ENCODE results near the gene HSD17B1. TPM values are rescaled to one million over a fixed set of nuclear protein-coding genes. Genes with fewer than 3 reads are reported as not detected.

HSD17B1 gene
- total and polyA plus RNA-seq, 7 experiments from 2014 or later: 0.39 to 2.2 (median 1.4) TPM

DNA sequence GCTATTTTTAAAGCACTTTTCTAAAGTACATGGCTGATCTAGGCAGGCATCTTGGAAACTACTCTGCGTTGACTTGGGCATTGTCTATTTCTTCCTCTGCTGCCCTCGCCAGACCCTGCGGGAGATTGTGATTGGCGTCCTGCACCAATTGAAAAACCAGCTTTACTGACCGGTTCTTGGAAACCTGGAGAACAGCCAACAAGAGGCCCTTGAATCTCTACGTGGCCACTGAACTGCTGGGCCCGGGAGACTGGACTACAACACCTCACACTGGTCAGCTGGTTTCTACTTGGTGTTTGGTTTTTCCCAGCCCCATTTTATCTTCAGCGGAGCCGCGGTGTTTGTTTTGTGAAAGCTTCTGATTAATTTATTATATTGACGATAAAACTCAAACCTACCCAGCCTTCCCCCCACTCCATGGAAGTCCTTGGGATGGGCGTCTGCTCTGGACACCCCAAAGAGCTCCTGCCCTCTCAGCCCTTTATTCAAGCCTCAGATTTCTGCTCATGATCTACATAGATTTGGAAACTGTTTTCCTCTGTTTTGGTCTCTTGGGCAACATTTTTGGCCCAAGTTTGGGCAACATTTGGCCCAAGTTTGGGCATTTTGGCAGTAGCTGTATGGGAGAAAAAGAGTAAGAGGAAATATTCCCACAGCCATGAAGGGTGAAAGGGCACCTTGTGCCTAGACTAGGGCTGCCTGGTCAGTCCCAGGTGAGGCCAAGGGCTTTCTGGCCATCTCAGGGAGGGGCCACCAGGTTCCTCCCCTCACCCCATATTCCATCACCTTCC, 18.9 kb downstream of the HSD17B1 start:
- ATAC-seq (no peak), DNase-seq (no peak)
- intact Hi-C loops (cut with micrococcal nuclease): no loop called here
- no peaks in the 10 kb centered on the region for H3K9me3 ChIP-seq (ENCODE audit: control insufficient read depth in 2 of 3, low read length in 3 of 3)
- H3K4me1 ChIP-seq (ENCODE audit: control insufficient read depth in 2 of 2, insufficient read depth in 2 of 2, low read length in 2 of 2): peaks cover 7 to 10% of the 10 kb centered on the region in 2 donors
- Mint-ChIP-seq H3K4me3 (no peak overlapping the region), H3K4me1 (peaks cover 13 to 49% (median 32%) of the 10 kb centered on the region in 7 donors), H3K9me3 (no peaks in the 10 kb centered on the region), H3K27ac (no peak overlapping the region), H3K27me3 (no peaks in the 10 kb centered on the region), H3K36me3 (peaks cover 7 to 45% (median 13%) of the 10 kb centered on the region in 5 donors)
- no peak overlapping the region for H3K27ac ChIP-seq (ENCODE audit: low read depth, low read length)
- no peak overlapping the region for H3K4me3 ChIP-seq (ENCODE audit: low read length)
- H3K36me3 ChIP-seq (ENCODE audit: control insufficient read depth in 2 of 3, insufficient read depth in 3 of 3, low read length in 3 of 3): peaks cover 21 to 75% (median 23%) of the 10 kb centered on the region in 3 experiments
- no peaks in the 10 kb centered on the region for H3K27me3 ChIP-seq (ENCODE audit: control insufficient read depth in 2 of 2, insufficient read depth in 2 of 2, low read length in 2 of 2)
- POLR2A ChIA-PET: interaction anchor here (1.6 kb wide), 1 partner anchor 10 kb away, joined by 4 read pairs; the partner anchor contains the start of gene COASY
- CTCF ChIA-PET: interaction anchor here (1.0 kb wide), 1 partner anchor 23 kb away, joined by 3 read pairs; no protein-coding TSS in a partner anchor

DNA sequence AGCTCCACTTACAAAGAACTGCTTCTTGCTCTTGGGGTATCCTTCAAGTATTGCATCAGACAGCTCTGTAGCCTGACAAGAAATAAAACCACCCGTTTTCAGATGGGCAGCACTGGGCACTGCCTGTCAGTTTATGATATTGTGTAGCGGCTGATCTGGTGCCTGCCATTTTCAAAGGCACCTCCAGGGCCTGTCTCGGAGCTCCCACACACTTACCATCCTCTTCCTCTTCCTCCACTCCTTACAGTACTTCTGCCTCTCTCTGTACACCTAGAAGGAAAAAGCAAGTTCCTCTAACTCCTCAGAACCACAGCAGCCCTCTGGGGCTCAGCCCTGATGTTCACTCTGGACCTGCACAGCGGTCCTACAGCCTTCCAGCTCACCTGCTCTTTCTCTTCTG, 20.4 kb downstream of the HSD17B1 start:
- no peak for DNase-seq
- H3K36me3 Mint-ChIP-seq: peaks cover 7 to 42% (median 13%) of the 10 kb centered on the region in 5 donors
- Histone ChIP-seq H3K27ac (ENCODE audit: low read depth, low read length) (no peak overlapping the region), H3K27me3 (ENCODE audit: control insufficient read depth in 2 of 2, insufficient read depth in 2 of 2, low read length in 2 of 2) (no peaks in the 10 kb centered on the region), H3K4me3 (ENCODE audit: low read length) (no peak overlapping the region), H3K4me1 (ENCODE audit: control insufficient read depth in 2 of 2, insufficient read depth in 2 of 2, low read length in 2 of 2) (peaks cover 6 to 9% of the 10 kb centered on the region in 2 donors), H3K36me3 (ENCODE audit: control insufficient read depth in 2 of 3, insufficient read depth in 3 of 3, low read length in 3 of 3) (peaks cover 21 to 70% (median 23%) of the 10 kb centered on the region in 3 experiments), H3K9me3 (ENCODE audit: control insufficient read depth in 2 of 3, low read length in 3 of 3) (no peaks in the 10 kb centered on the region)
- ATAC-seq: no peak
- H3K27me3 Mint-ChIP-seq: no peaks in the 10 kb centered on the region
- ChIA-PET CTCF (interaction anchor here (0.6 to 1.6 kb wide), 2 partner anchors 9 to 96 kb away, joined by 3 read pairs; no protein-coding TSS in a partner anchor), POLR2A (interaction anchor here (1.6 kb wide), 1 partner anchor 11 kb away, joined by 4 read pairs; the partner anchor contains the start of gene COASY)
- intact Hi-C loops (cut with micrococcal nuclease): no loop called here
- peak overlapping the region in 2 of 9 donors; percentile 26 to 86 for H3K27ac Mint-ChIP-seq
- H3K9me3 Mint-ChIP-seq: no peaks in the 10 kb centered on the region
- H3K4me1 Mint-ChIP-seq: peaks cover 19 to 56% (median 40%) of the 10 kb centered on the region in 7 donors
- H3K4me3 Mint-ChIP-seq: peak overlapping the region in 3 of 10 donors; percentile 11 to 39 (median 17)

DNA sequence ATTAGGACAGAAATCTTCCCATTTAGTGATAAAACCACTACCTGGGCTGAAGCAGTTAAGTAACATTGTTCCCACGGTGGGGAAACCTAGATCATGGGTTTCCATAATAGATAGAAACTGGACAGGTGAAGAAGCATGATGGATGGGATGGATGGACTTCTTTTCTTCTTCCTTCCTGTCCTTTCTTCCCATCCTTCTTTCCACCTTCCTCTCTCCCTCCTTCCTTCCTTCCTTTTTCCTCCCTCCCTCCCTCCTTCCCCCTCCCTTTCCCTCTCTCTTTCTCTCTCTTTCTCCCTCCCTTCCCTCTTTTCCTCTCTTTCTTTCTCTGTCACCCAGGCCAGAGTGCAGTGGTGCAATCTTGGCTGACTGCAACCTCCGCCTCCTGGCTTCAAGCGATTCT, 21.7 kb downstream of the HSD17B1 start:
- no peaks in the 10 kb centered on the region for H3K27me3 ChIP-seq (ENCODE audit: control insufficient read depth in 2 of 2, insufficient read depth in 2 of 2, low read length in 2 of 2)
- peaks cover 7 to 37% (median 13%) of the 10 kb centered on the region in 5 donors for H3K36me3 Mint-ChIP-seq
- ATAC-seq (no peak), DNase-seq (no peak)
- no peaks in the 10 kb centered on the region for H3K9me3 Mint-ChIP-seq
- no peak overlapping the region for H3K27ac Mint-ChIP-seq
- H3K4me1 ChIP-seq (ENCODE audit: control insufficient read depth in 2 of 2, insufficient read depth in 2 of 2, low read length in 2 of 2): peaks cover 9 to 12% of the 10 kb centered on the region in 2 donors
- H3K27ac ChIP-seq (ENCODE audit: low read depth, low read length): no peak overlapping the region
- H3K36me3 ChIP-seq (ENCODE audit: control insufficient read depth in 2 of 3, insufficient read depth in 3 of 3, low read length in 3 of 3): peaks cover 21 to 60% (median 23%) of the 10 kb centered on the region in 3 experiments
- intact Hi-C loops (cut with micrococcal nuclease): no loop called here
- ChIA-PET POLR2A (interaction anchor here (0.6 to 1.9 kb wide), 2 partner anchors 9 to 106 kb away, joined by 3 to 4 read pairs; no protein-coding TSS in a partner anchor), CTCF (interaction anchor here (0.6 kb wide), 1 partner anchor 558 kb away, joined by 4 read pairs; no protein-coding TSS in a partner anchor)
- H3K4me1 Mint-ChIP-seq: peaks cover 16 to 60% (median 35%) of the 10 kb centered on the region in 7 donors
- H3K4me3 Mint-ChIP-seq: no peak overlapping the region
- no peak overlapping the region for H3K4me3 ChIP-seq (ENCODE audit: low read length)
- no peaks in the 10 kb centered on the region for H3K27me3 Mint-ChIP-seq
- H3K9me3 ChIP-seq (ENCODE audit: control insufficient read depth in 2 of 3, low read length in 3 of 3): no peaks in the 10 kb centered on the region

DNA sequence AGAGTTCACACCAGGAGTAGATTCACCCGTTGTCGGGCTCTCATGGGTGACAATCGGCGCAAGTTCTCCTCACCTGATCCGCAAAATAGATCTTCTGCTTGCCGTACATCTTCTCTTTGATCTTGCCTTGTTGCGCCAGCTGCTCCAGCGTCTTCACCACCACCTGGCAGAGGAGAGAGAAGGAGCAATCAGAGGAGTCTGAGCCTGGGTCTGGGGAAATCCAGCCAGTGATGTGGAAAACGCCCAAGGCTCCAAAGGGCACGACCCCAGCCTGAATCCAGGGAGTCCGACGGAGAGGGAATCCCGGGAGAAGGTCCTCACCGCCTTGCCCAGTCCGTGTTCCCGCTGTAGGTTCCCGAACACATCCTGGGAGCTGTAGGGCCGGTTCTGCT, 24.4 kb downstream of the HSD17B1 start:
- Histone ChIP-seq H3K27me3 (ENCODE audit: control insufficient read depth in 2 of 2, insufficient read depth in 2 of 2, low read length in 2 of 2) (no peaks in the 10 kb centered on the region), H3K4me3 (ENCODE audit: low read length) (peak overlapping the region; percentile 96), H3K36me3 (ENCODE audit: control insufficient read depth in 2 of 3, insufficient read depth in 3 of 3, low read length in 3 of 3) (peaks cover 3 to 56% (median 17%) of the 10 kb centered on the region in 3 experiments), H3K4me1 (ENCODE audit: control insufficient read depth in 2 of 2, insufficient read depth in 2 of 2, low read length in 2 of 2) (peaks cover 9 to 12% of the 10 kb centered on the region in 2 donors), H3K9me3 (ENCODE audit: control insufficient read depth in 2 of 3, low read length in 3 of 3) (no peaks in the 10 kb centered on the region), H3K27ac (ENCODE audit: low read depth, low read length) (peak overlapping the region; percentile 87)
- no peak for ATAC-seq
- Mint-ChIP-seq H3K27me3 (no peaks in the 10 kb centered on the region), H3K27ac (peak overlapping the region; percentile 58 to 97 (median 87)), H3K4me1 (peaks cover 17 to 54% (median 40%) of the 10 kb centered on the region in 7 donors), H3K36me3 (peaks cover 7 to 27% (median 13%) of the 10 kb centered on the region in 5 donors), H3K4me3 (peak overlapping the region; percentile 75 to 99 (median 92)), H3K9me3 (no peaks in the 10 kb centered on the region)
- intact Hi-C loops (cut with micrococcal nuclease): loop anchor here (1.0 to 5.0 kb wide), 9 partner anchors 10 to 420 kb away; partner anchors contain the start of genes COASY (in 1 of the 2), EZH1 (in 1 of the 2), MLX (in 1 of the 2) and RPL27 (in 1 of the 2)
- DNase-seq: no peak
- ChIA-PET CTCF (interaction anchor here (0.7 to 2.8 kb wide), 5 partner anchors 9 to 314 kb away, joined by 3 to 17 read pairs (median 9); partner anchors contain the start of genes RETREG3 and TUBG1), POLR2A (interaction anchor here (1.3 to 4.2 kb wide), 8 partner anchors 8 to 183 kb away, joined by 3 to 28 read pairs (median 8); partner anchors contain the start of genes COASY, MLX, RETREG3 and TUBG1)

DNA sequence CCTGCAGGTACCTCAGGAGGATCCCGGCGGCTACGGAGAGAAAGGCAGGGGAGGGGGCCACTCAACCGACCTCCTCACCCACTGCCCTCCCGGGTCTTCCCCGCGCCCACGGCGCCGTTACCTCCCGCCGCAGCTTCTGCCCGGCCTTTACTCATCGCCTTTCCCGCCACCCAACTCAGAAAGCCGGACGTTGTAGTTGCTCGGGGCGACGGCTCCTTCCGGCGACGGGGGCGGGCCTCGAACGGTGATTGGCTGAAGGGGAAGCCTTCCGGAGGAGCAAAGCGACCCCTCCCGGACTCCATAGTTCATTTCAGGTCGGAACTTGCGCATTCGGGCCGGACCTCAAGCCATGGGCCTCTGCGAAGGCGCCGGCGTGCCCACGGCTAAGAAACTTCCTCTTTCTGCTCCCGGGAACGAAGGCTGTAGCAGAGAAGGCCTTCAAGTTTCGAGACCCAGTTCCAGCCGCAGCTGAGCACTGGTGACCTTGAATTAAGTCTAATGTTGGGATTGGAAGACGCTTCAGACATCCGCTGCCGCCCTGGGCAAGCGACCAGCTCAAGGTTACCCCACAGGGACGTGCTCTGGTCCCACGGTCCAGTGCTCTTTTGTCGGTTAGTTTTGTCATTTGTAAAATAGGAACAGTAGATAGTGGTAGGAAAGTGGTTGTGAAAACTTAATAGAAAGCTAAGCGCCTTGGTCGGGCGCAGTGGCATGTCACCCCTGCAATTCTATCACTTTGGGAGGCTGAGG, 25.0 kb downstream of the HSD17B1 start, which contains the start of gene PSMC3IP:
TSS of gene PSMC3IP (minus strand) at position 198 of the 750 bp plus-strand sequence. CDS start at position 155, 43 bp downstream.
- H3K4me3 ChIP-seq (ENCODE audit: low read length): peak within 1 kb of the TSS; percentile 96
- H3K36me3 ChIP-seq (ENCODE audit: control insufficient read depth in 2 of 3, insufficient read depth in 3 of 3, low read length in 3 of 3): peaks cover 6 to 56% (median 19%) of the 10 kb centered on the region in 3 experiments
- H3K4me1 Mint-ChIP-seq: peaks cover 17 to 53% (median 40%) of the 10 kb centered on the region in 7 donors
- intact Hi-C loops (cut with micrococcal nuclease): loop anchor here (1.0 to 5.0 kb wide), 14 partner anchors 10 to 420 kb away; partner anchors contain the start of genes COASY (in 2 of the 2), RETREG3 (in 2 of the 2), TUBG1 (in 2 of the 2) and BECN1 (in 1 of the 2)
- ChIA-PET CTCF (interaction anchor here (0.6 to 2.9 kb wide), 25 partner anchors 10 to 985 kb away, joined by 3 to 30 read pairs (median 4); partner anchors contain the start of genes PLEKHH3, RETREG3, RPL27 and TUBG1), POLR2A (interaction anchor here (0.7 to 4.2 kb wide), 15 partner anchors 8 to 783 kb away, joined by 3 to 28 read pairs (median 5); partner anchors contain the start of genes COASY, MLX, NAGLU and RETREG3)
- no peaks in the 10 kb centered on the region for H3K27me3 Mint-ChIP-seq
- peak within 1 kb of the TSS; percentile 86 to 100 (median 96) for H3K4me3 Mint-ChIP-seq
- H3K27me3 ChIP-seq (ENCODE audit: control insufficient read depth in 2 of 2, insufficient read depth in 2 of 2, low read length in 2 of 2): no peaks in the 10 kb centered on the region
- peaks cover 9 to 12% of the 10 kb centered on the region in 2 donors for H3K4me1 ChIP-seq (ENCODE audit: control insufficient read depth in 2 of 2, insufficient read depth in 2 of 2, low read length in 2 of 2)
- peaks cover 7 to 28% (median 16%) of the 10 kb centered on the region in 5 donors for H3K36me3 Mint-ChIP-seq
- no peaks in the 10 kb centered on the region for H3K9me3 ChIP-seq (ENCODE audit: control insufficient read depth in 2 of 3, low read length in 3 of 3)
- ATAC-seq (peak; percentile 98), DNase-seq (peak; percentile 74 to 95 (median 85))
- H3K9me3 Mint-ChIP-seq: no peaks in the 10 kb centered on the region
- peak within 1 kb of the TSS; percentile 86 to 99 (median 96) for H3K27ac Mint-ChIP-seq
- H3K27ac ChIP-seq (ENCODE audit: low read depth, low read length): peak within 1 kb of the TSS; percentile 87

Data from naive thymus-derived CD4-positive, alpha-beta T cell (primary cell).